ENCODE data around the gene MRPL38. TPM values are rescaled to one million over a fixed set of nuclear protein-coding genes. Genes with fewer than 3 reads are reported as not detected.

Gene MRPL38
- total RNA-seq, 1 experiment from 2014 or later: 219 TPM

- TF ChIP-seq TCF7L2 (IDR thresholded peaks at IDR 0.05; ENCODE audit: borderline replicate concordance, extremely low read depth, insufficient read depth, insufficient read length): no peak
- no peak for TF ChIP-seq JUND (IDR thresholded peaks at IDR 0.05)
- no peak for TF ChIP-seq EGR1 (IDR thresholded peaks at IDR 0.05; ENCODE audit: low read depth)
- no peak for TF ChIP-seq EZH2 (IDR thresholded peaks at IDR 0.05)
- no peak for TF ChIP-seq ELF1 (IDR thresholded peaks at IDR 0.05; ENCODE audit: borderline replicate concordance, low read depth)
- no peak for TF ChIP-seq EZH2phosphoT487 (IDR thresholded peaks at IDR 0.05; ENCODE audit: borderline replicate concordance)
- TF ChIP-seq ZFX (IDR thresholded peaks at IDR 0.05): no peak
- TF ChIP-seq RAD21 (IDR thresholded peaks at IDR 0.05; ENCODE audit: low read depth): no peak
- TF ChIP-seq POLR2A (IDR thresholded peaks at IDR 0.05; ENCODE audit: borderline replicate concordance, extremely low read depth, insufficient read depth, insufficient read length): no peak
- TF ChIP-seq SP1 (IDR thresholded peaks at IDR 0.05; ENCODE audit: low read depth): no peak
- no peak for TF ChIP-seq CTCF (IDR thresholded peaks at IDR 0.05 in 2 of 3, conservative IDR thresholded peaks at IDR 0.05 in 1 of 3; ENCODE audit: borderline replicate concordance in 1 of 3, insufficient read depth in 1 of 3, low read depth in 2 of 3, low read length in 2 of 3)
- POLR2A ChIA-PET: no interaction called here
- no peak overlapping the region for H3K4me3 ChIP-seq (replicated peaks in 1 of 2; ENCODE audit: low read depth in 1 of 2, low read length in 2 of 2)
- peaks cover 15 to 26% of the 10 kb centered on the region in 2 experiments for H3K4me1 ChIP-seq (ENCODE audit: control insufficient read depth in 1 of 2, insufficient read depth in 2 of 2, low read length in 2 of 2)
- no peaks in the 10 kb centered on the region for H3K9me3 ChIP-seq (ENCODE audit: control insufficient read depth in 1 of 2, insufficient read depth in 1 of 2, low read depth in 1 of 2, low read length in 2 of 2)
- no peak overlapping the region for H3K4me2 ChIP-seq (ENCODE audit: low read length)
- intact Hi-C loops (cut with micrococcal nuclease): loop anchor here (10.0 kb wide), 1 partner anchor 195 kb away; the partner anchor contains the start of gene EXOC7
- no peak overlapping the region for H3K27ac ChIP-seq (ENCODE audit: low read depth, low read length)
- no peaks in the 10 kb centered on the region for H3K36me3 ChIP-seq (ENCODE audit: control insufficient read depth in 1 of 2, insufficient read depth in 2 of 2, low read length in 2 of 2)
- H3K79me2 ChIP-seq (ENCODE audit: insufficient read depth, low read length): no peaks in the 10 kb centered on the region
- no peaks in the 10 kb centered on the region for H3K9me2 ChIP-seq (ENCODE audit: insufficient read depth)
- CTCF ChIA-PET: interaction anchor here (0.8 to 1.1 kb wide), 2 partner anchors 17 to 96 kb away, joined by 3 to 5 read pairs; no protein-coding TSS in a partner anchor
- ATAC-seq (no peak), DNase-seq (ENCODE audit: low read depth, low spot score) (no peak)
- BruUV-seq (replicated peaks): no TSS peak
- H3K9ac ChIP-seq (ENCODE audit: low read length): no peak overlapping the region
- no peak overlapping the region for H2AFZ ChIP-seq (ENCODE audit: low read depth, low read length, poor library complexity, severe bottlenecking)
- no peaks in the 10 kb centered on the region for H4K20me1 ChIP-seq (ENCODE audit: insufficient read depth)
- RAD21 ChIA-PET (ENCODE audit: low non-redundant PET in 1 of 2, low total read pairs in 2 of 2, uncharacterized antibody in 2 of 2, unreplicated experiment in 2 of 2): no interaction called here
- H3K27me3 ChIP-seq (ENCODE audit: insufficient read depth, low read length): no peaks in the 10 kb centered on the region
Observed at GRCh38 chr17:75909812-75910274, 5.2 kb upstream of the MRPL38 start.
